Measurements from ENCODE around the gene ACOXL. TPM values are rescaled to one million over a fixed set of nuclear protein-coding genes. Genes with fewer than 3 reads are reported as not detected.

ACOXL gene
- total and polyA plus RNA-seq, 12 donors, result 0.05 to 0.19 (median 0.12) TPM; not detected in 8

DNA sequence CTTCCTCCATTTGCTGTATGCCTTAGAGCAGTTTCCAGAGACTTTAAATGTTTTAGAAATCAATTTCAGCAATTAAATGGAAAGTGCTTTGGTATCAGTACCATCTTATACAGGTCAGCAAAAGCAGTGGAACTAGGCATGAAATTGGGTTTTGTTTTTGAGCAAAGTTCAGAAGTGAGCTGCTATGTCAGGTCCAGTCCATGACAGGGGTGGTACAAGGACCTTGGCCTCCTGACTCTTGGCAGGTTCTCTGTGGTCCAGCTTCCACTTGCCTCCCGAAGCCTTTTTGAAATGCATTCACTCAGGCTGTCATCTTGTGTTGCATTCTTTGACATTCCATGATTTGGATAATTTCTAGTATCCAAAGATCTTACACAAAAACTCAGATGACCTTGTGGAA lies 159.3 kb downstream of the ACOXL start:
- TF ChIP-seq, protein P1, sequence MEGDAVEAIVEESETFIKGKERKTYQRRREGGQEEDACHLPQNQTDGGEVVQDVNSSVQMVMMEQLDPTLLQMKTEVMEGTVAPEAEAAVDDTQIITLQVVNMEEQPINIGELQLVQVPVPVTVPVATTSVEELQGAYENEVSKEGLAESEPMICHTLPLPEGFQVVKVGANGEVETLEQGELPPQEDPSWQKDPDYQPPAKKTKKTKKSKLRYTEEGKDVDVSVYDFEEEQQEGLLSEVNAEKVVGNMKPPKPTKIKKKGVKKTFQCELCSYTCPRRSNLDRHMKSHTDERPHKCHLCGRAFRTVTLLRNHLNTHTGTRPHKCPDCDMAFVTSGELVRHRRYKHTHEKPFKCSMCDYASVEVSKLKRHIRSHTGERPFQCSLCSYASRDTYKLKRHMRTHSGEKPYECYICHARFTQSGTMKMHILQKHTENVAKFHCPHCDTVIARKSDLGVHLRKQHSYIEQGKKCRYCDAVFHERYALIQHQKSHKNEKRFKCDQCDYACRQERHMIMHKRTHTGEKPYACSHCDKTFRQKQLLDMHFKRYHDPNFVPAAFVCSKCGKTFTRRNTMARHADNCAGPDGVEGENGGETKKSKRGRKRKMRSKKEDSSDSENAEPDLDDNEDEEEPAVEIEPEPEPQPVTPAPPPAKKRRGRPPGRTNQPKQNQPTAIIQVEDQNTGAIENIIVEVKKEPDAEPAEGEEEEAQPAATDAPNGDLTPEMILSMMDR (IDR thresholded peaks at IDR 0.05), result no peak
- no peak for TF ChIP-seq POLR2A (IDR thresholded peaks at IDR 0.05)
- H3K9me3 ChIP-seq (replicated peaks in 1 of 3), result no peaks in the 10 kb centered on the region
- WGBS, 4 donors, result 0% methylated on average over 1 of the region's 1 CpG; no CpG with 5 or more reads in 2 of the 4 donors
- H3K4me3 ChIP-seq, result no peak overlapping the region
- intact Hi-C loops (cut with DNase I), result no loop called here
- peak in 1 of 7 donors; percentile 2 for DNase-seq
- no peaks in the 10 kb centered on the region for H3K36me3 ChIP-seq (replicated peaks in 1 of 2)
- no peaks in the 10 kb centered on the region for H3K4me1 ChIP-seq (replicated peaks in 1 of 2)
- H3K27ac ChIP-seq, result no peak overlapping the region
- no peaks in the 10 kb centered on the region for H3K27me3 ChIP-seq

DNA sequence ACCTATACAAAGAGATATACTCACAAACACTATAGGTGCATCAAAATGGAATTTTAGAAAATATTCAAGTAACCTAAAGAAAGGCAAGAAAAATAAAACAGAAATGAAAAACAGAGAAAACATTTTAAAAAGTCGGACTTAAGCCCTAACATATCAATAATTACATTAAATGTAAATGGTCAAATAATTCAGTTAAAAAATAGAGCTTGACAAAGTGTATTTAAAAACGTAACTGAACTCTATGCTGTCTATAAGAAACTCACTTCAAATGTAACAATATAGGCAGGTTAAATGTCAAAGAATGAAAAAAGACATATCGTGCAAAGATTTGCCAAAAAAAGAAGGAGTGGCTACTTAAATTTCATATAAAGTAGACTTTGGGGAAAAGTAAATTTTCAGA lies 163.9 kb downstream of the ACOXL start:
- Histone ChIP-seq H3K4me1 (replicated peaks in 1 of 2) (no peaks in the 10 kb centered on the region), H3K36me3 (replicated peaks in 1 of 2) (no peaks in the 10 kb centered on the region), H3K27ac (no peak overlapping the region), H3K9me3 (replicated peaks in 1 of 3) (no peaks in the 10 kb centered on the region), H3K27me3 (no peaks in the 10 kb centered on the region), H3K4me3 (no peak overlapping the region)
- DNase-seq, result no peak
- TF ChIP-seq, protein P1 (IDR thresholded peaks at IDR 0.05), result no peak
- TF ChIP-seq POLR2A (IDR thresholded peaks at IDR 0.05), result no peak
- WGBS, 4 donors, result 48 to 74% (median 59%) methylated on average over 3 of the region's 3 CpGs
- intact Hi-C loops (cut with DNase I), result no loop called here

DNA sequence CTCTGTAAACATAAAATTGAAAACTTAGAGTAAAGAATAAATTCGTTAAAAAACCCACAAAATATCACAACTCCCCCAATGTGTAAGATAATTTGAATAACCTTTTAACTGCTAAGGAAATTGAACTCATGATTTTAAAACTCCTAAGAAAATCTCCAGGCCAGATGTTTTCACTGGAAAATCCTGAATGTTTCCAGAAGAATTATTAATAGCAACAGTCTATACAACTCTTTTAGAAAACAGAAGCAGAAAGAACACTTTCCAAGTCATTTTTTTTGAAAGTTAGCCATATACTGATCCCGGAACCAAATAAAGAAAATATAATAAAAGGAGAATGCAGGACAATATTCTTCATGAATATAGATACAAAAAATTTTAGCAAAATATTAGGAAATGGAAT lies 165.6 kb downstream of the ACOXL start:
- Histone ChIP-seq H3K9me3 (replicated peaks in 1 of 3) (no peaks in the 10 kb centered on the region), H3K27me3 (no peaks in the 10 kb centered on the region), H3K27ac (no peak overlapping the region), H3K4me1 (replicated peaks in 1 of 2) (no peaks in the 10 kb centered on the region), H3K4me3 (no peak overlapping the region), H3K36me3 (replicated peaks in 1 of 2) (no peaks in the 10 kb centered on the region)
- intact Hi-C loops (cut with DNase I), result no loop called here
- 31 to 56% (median 47%) methylated on average over 2 of the region's 2 CpGs for WGBS, 4 donors
- no peak for TF ChIP-seq POLR2A (IDR thresholded peaks at IDR 0.05)
- TF ChIP-seq, protein P1 (IDR thresholded peaks at IDR 0.05), result no peak
- DNase-seq, result no peak

DNA sequence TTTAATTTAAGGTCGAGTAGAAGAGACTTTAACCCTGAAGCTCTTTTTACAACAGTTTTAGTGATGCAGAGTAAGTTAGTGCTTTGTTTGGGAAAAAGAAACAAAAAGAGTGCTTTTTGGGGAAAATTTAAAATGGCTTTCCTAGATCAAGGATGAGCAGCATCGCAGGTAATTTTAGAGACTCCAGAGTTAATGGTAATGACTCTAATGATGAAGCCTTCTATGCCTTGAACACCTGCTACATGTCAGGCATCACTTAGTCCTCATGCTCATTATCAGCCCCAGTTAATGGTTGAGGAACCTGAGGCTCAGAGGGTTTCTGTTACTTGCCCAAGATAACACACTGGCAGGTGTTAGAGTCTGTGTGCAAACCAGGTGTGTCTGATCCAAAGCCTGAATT lies 167.8 kb downstream of the ACOXL start:
- intact Hi-C loops (cut with DNase I), result no loop called here
- no peak for DNase-seq

More for the DNA sequence above, 167.8 kb downstream of the ACOXL start:
- no peak overlapping the region for H3K27ac ChIP-seq
- no peaks in the 10 kb centered on the region for H3K4me1 ChIP-seq (replicated peaks in 1 of 2)
- H3K27me3 ChIP-seq, result no peaks in the 10 kb centered on the region
- no peak overlapping the region for H3K4me3 ChIP-seq
- WGBS, 4 donors, result 49 to 64% (median 54%) methylated on average over 2 of the region's 2 CpGs
- no peaks in the 10 kb centered on the region for H3K36me3 ChIP-seq (replicated peaks in 1 of 2)
- H3K9me3 ChIP-seq (replicated peaks in 1 of 3), result no peaks in the 10 kb centered on the region
- TF ChIP-seq, protein P1 (IDR thresholded peaks at IDR 0.05), result no peak
- no peak for TF ChIP-seq POLR2A (IDR thresholded peaks at IDR 0.05)
